Rectal smooth muscle tissue (tissue), 1 donor: ENCODE measurements around the gene MICALL2.

Experiments
- H3K27ac ChIP-seq: one replicate; pipeline ENCODE4 v1.7.0; 2013; ENCODE audit warnings: low read depth, low read length, inconsistent platforms
- H3K27me3 ChIP-seq: one replicate; pipeline ENCODE4 v1.7.0; 2013; ENCODE audit warnings: low read length; ENCODE audit not compliant: control insufficient read depth, insufficient read depth
- H3K36me3 ChIP-seq: one replicate; pipeline ENCODE4 v1.7.0; 2013; ENCODE audit warnings: low read length; ENCODE audit not compliant: control insufficient read depth, insufficient read depth
- H3K4me1 ChIP-seq: one replicate; pipeline ENCODE4 v1.7.0; 2013; ENCODE audit warnings: low read length; ENCODE audit not compliant: control insufficient read depth, insufficient read depth
- H3K4me3 ChIP-seq: one replicate; pipeline ENCODE4 v1.7.0; 2013; ENCODE audit warnings: low read length
- H3K9ac ChIP-seq: one replicate; pipeline ENCODE4 v1.7.0; 2013; ENCODE audit warnings: low read length

Gene MICALL2

DNA sequence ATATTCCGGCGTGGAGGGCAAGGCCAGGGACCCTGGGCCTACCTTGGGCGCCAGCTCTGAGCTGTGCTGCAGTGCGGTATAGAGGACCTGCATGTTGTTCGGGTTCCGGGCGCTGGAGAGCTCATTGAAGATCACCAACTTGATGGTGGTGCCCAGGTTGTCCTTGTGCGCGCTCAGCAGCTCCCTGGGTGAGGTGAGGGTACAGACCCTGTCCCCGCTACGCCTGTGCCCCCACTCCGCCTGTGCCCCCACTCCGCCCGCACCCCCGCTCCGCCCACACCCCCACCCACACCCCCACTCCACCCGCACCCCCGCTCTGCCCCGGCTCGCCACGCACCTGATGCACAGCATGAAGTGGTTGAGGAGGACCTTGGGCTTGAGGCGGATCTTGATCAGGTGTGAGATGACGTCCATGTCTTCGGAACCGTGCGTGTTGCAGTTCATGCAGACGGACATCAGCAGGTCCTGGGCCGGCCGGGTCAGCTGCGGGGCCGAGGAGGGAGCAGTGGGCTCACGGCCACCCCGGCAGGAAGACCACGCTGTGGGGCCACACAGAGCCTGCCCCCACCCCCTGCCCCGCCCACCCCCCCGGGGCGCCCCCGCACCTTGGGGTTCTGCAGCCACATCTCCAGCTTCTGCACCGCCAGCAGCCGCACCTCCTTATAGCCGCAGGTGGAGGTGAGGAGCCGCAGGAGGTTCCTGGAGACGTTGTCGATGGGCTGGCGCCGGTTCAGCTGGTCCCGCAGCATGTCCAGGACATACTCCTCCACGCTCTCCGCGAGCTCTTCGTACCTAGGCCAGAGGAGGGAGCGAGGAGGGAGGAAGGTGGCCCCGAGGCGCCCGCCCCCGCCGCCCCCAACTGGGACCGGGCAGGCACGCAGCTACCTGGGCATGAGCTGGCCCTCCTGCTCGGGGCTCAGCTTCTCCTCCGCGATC is 39.4 kb upstream of the MICALL2 start:
- H3K27me3 ChIP-seq, result no peaks in the 10 kb centered on the region
- H3K27ac ChIP-seq, result no peak overlapping the region
- peaks cover 20% of the 10 kb centered on the region for H3K36me3 ChIP-seq
- H3K4me3 ChIP-seq, result no peak overlapping the region
- peaks cover 10% of the 10 kb centered on the region for H3K4me1 ChIP-seq
- no peak overlapping the region for H3K9ac ChIP-seq

DNA sequence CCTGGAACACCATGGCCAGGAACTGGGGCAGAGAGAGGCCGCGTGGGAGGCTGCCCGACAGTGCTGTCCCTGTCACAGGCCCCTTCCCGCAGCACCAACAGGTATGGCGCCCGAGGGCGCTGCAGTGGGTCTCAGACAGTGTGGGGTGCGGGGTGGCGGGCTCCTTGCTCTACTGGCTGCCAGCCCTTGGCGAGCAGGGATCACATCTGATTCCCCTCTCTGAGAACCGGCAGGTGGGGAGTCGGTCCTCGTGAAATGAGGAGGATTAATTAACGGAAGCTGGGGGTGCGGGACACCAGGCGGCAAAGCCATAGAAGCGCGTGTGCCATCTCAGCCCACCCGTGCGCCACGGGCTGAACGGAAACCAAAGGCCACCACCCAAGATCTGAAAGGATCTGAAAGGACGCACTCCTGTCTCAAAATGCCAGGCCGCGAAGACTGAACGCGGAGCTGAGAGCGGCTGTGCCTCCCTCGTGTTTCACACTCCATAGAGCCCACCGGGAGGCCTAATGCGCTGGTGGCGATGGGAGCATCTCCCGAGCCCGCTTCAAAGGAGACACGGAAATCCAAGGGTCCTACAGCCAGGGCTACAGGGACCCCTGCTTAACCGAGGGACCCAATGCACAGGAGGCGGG is 38.1 kb upstream of the MICALL2 start:
- H3K27me3 ChIP-seq, result no peaks in the 10 kb centered on the region
- no peak overlapping the region for H3K4me3 ChIP-seq
- no peak overlapping the region for H3K27ac ChIP-seq
- H3K36me3 ChIP-seq, result peaks cover 17% of the 10 kb centered on the region
- no peaks in the 10 kb centered on the region for H3K4me1 ChIP-seq
- no peak overlapping the region for H3K9ac ChIP-seq

DNA sequence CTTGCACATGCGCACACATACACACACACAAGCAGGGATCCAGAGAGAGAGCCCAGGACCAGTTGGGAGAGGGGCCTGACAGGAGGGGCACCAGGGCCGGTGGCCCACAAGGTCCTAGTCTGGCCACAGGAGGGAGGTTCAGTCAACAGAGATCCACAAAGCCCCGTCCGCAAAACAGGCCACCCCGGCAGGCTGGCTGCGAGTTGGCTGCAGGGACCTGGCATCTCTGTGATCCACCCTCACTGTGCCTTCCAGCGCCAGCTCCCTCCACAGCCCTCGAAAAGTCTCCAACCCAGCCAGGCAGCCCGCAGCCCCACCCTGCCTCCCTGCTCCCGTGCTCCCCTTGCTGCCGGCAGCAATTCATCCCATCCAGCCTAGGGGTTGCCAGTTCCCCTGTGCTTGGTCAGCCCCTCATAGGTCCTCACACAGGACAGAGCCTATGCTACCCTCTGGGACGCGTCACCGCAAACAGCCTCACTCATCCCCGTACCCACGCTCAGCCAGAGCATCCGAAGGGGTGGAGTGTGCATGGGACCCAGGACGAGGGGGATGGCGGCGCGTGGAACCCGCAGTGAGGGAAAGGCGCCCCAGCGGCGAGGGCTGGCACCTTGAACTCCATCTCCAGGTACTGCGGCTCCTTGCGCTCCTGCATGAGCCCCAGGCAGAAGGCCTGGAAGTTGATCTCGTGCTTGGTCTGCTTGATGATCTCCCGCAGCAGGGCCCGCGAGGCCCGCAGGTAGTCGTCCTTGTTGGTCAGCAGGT is 37.4 kb upstream of the MICALL2 start:
- Histone ChIP-seq H3K36me3 (peaks cover 23% of the 10 kb centered on the region), H3K4me3 (no peak overlapping the region), H3K27me3 (no peaks in the 10 kb centered on the region), H3K27ac (no peak overlapping the region), H3K9ac (no peak overlapping the region), H3K4me1 (no peaks in the 10 kb centered on the region)

DNA sequence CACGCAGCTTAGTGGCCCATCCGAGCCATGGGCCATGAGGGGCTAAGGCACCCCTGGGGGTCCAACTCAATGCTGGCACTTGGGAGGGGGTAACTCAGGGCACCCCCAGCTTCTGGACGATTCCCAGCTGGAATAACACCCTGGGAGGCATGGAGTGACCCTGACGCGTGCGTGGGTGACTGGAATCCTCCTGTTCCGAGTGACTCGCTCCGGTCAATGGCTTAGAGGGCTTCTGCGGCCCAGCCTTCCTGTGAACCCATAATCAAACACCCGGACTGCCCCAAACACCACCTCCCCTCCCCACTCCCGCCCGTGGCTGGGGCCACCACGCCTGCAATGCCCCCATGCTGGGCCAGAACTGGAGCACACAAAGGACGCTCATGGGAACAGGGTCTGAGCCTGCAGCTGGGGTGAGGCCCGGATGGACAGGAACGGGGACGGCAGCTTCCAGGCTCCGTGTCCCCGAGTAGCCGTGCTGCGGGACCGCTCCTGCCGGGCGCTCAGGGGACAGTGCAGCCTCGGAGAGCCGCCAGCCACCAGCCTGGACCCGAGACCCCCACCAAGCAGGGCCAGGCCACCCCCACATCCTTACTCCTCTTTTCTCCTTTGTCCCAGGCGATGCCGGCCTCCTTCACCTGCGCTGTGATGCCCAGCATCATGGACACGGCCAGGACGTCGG is 36.4 kb upstream of the MICALL2 start:
- H3K27me3 ChIP-seq, result no peaks in the 10 kb centered on the region
- no peaks in the 10 kb centered on the region for H3K4me1 ChIP-seq
- peaks cover 31% of the 10 kb centered on the region for H3K36me3 ChIP-seq
- no peak overlapping the region for H3K27ac ChIP-seq
- no peak overlapping the region for H3K9ac ChIP-seq
- no peak overlapping the region for H3K4me3 ChIP-seq

DNA sequence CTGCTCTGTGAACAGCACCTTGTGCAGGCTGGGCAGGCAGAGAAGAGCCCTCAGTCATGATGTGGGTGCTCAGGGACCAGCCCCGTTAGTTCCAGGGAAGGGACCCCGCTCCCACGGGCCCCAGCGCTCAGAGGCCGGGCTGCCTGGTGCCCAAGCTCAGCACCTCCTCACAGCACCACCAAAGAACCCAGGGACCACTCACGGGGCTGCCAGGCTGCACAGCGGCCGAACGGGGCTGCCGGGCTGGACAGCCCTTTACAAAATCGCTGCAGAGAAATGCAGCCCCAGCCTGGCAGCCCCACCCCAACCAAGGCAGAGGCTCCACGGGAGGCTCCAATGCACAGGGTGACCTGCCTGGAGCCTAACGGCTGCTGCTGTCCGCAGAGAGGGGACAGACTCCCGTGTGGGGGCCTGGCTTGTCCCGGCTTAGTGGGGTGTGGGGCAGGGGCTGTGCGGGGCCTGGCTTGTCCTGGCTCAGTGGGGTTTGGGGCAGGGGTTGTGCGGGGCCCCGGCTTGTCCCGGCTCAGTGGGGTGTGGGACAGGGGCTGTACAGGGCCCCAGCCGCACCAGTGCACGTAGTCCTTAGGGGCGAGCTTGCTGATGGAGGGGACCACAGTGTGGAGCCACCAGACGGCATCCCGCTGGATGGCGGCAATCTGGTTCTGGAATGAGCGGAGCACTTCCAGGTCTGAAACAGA is 35.7 kb upstream of the MICALL2 start:
- Histone ChIP-seq H3K9ac (no peak overlapping the region), H3K27ac (no peak overlapping the region), H3K4me3 (no peak overlapping the region), H3K27me3 (no peaks in the 10 kb centered on the region), H3K36me3 (peaks cover 36% of the 10 kb centered on the region), H3K4me1 (no peaks in the 10 kb centered on the region)

DNA sequence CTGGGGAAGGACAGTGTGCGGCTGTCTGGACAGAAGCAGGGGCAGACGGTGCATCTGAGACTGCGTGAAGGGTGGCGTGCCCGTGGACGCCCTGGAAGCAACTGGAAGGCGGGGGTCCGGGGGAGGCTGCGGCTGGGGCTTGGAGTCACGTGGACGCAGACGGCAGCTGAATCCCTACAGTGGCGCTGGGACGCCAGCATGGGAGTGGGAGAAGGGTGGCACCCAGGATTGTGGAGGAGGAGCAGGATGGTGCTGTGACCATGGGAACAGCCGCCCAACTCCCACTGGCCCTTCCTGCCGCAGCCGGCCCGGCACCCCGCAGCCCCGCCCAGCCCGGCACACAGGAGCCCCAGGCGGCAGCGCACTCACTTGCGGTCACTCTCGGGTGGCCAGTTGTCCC is 35.2 kb upstream of the MICALL2 start:
- Histone ChIP-seq H3K36me3 (peaks cover 37% of the 10 kb centered on the region), H3K4me3 (no peak overlapping the region), H3K4me1 (no peaks in the 10 kb centered on the region), H3K9ac (no peak overlapping the region), H3K27ac (no peak overlapping the region), H3K27me3 (no peaks in the 10 kb centered on the region)

DNA sequence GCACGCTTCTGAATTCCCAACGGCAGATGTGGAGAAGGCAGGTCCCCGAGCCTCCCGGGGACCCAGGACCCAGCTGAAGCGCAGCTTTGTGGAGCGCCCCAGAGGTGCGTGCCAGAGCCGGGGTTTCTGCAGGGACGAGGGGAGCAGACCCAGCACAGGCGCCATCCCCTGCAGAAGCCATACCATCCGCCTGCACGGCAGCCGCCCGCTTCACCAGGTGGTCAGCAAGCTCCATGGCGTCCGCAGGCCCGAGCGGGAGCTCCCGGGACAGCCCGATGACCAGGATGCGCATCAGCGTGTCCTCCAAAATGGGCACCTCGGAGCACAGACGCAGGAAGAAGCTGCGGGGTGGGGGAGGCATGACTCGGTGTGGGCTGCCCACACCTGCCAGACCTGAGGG is 34.3 kb upstream of the MICALL2 start:
- Histone ChIP-seq H3K27me3 (no peaks in the 10 kb centered on the region), H3K9ac (no peak overlapping the region), H3K36me3 (peaks cover 41% of the 10 kb centered on the region), H3K4me1 (no peaks in the 10 kb centered on the region), H3K4me3 (no peak overlapping the region), H3K27ac (no peak overlapping the region)

DNA sequence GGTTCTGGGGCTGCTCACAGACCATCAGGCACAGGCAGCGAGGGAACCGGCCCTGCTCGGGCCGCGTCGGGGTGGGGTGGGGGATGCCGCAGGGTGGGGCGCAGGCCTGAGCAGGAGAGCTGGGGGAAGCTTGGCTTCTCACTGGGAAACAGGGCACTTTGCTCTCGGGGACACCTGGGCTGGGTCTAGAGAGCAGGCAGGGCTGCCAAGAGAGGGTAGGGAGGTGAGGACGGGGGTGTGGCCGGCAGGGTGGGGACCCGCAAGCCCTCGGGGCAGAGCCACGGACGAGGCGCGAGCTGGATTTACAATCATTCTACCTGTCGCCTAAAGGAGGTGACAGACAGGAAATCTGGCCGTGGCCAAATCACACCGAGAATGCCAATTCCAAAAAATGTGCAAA is 33.9 kb upstream of the MICALL2 start:
- Histone ChIP-seq H3K9ac (no peak overlapping the region), H3K4me3 (no peak overlapping the region), H3K36me3 (peaks cover 44% of the 10 kb centered on the region), H3K4me1 (no peaks in the 10 kb centered on the region), H3K27me3 (no peaks in the 10 kb centered on the region), H3K27ac (no peak overlapping the region)

DNA sequence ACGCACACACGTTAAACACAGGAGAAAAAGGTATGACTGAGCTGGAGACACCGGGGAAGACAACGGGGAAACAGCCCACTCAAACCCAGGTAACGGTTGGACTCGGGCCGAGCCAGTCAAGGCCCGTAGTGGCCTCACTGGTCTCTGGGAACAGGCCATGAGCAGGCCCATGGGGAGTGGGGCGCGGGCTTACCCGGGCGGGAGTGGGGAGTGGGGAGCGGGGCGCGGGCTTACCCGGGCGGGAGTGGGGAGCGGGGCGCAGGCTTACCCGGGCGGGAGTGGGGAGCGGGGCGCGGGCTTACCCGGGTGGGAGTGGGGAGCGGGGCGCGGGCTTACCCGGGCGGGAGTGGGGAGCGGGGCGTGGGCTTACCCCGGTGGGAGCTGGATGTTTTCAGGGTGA is 33.4 kb upstream of the MICALL2 start:
- Histone ChIP-seq H3K27me3 (no peaks in the 10 kb centered on the region), H3K4me3 (no peak overlapping the region), H3K27ac (no peak overlapping the region), H3K36me3 (peaks cover 45% of the 10 kb centered on the region), H3K9ac (no peak overlapping the region), H3K4me1 (no peaks in the 10 kb centered on the region)

DNA sequence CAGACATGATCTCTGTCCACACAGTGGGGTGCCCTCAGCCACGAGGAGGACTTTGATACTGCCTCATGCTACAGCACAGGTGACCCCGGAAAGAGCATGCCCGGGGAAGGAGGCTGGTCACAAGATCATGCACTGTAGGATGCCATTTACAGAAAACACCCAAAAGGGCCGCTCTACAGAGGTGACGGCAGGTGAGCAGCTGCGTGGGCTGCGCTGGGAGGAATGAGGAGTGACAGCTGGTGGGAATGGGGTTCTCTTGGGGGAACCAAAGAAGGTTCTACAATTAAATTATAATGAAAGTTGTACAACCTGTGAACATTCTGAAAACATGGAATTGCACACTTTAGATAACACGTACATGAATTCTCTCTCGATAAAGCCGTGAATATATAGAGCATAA is 33.0 kb upstream of the MICALL2 start:
- Histone ChIP-seq H3K36me3 (peaks cover 42% of the 10 kb centered on the region), H3K4me1 (no peaks in the 10 kb centered on the region), H3K27me3 (no peaks in the 10 kb centered on the region), H3K27ac (no peak overlapping the region), H3K4me3 (no peak overlapping the region), H3K9ac (no peak overlapping the region)

DNA sequence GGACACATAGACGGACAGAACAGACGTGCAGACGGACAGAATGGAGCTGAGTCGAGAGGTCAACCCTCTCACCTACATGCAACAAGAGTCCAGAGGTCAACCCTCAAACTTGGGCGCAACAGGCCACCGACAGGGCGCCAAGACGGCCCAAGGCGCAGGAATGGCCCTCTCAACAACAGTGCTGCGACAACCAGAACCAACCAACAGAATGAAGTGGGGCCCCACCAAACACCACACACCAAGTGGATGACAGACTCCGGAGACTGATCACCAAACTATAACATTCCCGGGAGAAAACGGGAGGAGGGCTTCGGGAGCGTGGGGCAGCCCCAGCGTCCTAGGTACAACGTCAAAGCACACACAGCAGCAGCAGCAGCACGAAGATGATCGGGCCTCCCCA is 31.6 kb upstream of the MICALL2 start:
- peaks cover 40% of the 10 kb centered on the region for H3K36me3 ChIP-seq
- no peaks in the 10 kb centered on the region for H3K27me3 ChIP-seq
- H3K27ac ChIP-seq, result no peak overlapping the region
- H3K4me1 ChIP-seq, result no peaks in the 10 kb centered on the region
- H3K4me3 ChIP-seq, result no peak overlapping the region
- H3K9ac ChIP-seq, result no peak overlapping the region
